ENCODE data around the gene LDHAL6B.

- TF ChIP-seq POLR2A (IDR thresholded peaks at IDR 0.05): no peak
- TF ChIP-seq CTCF (IDR thresholded peaks at IDR 0.05): no peak
These were observed 6.1 kb upstream of the LDHAL6B start for GRCh38 chr15:59200560-59200959.
